ENCODE results near the gene EFL1. TPM values are rescaled to one million over a fixed set of nuclear protein-coding genes. Genes with fewer than 3 reads are reported as not detected.
"Not testable (repeated sequence)": the region's sequence is repeated elsewhere in the genome, so short reads cannot be mapped to it uniquely, and the experiment has no call there.

The EFL1 gene
- total and polyA plus RNA-seq, 8 donors, result 2.3 to 9.7 (median 7.3) TPM

- WGBS, 2 donors, result 28 to 30% methylated on average over 8 of the region's 8 CpGs
- Histone ChIP-seq H3K27me3 (no peaks in the 10 kb centered on the region), H3K4me1 (no peaks in the 10 kb centered on the region), H3K4me3 (no peak overlapping the region), H3K27ac (no peak overlapping the region), H3K9me3 (no peaks in the 10 kb centered on the region), H3K36me3 (no peaks in the 10 kb centered on the region)
- ATAC-seq, result peak; percentile 79 to 97 (median 96)
- TF ChIP-seq, protein P1, sequence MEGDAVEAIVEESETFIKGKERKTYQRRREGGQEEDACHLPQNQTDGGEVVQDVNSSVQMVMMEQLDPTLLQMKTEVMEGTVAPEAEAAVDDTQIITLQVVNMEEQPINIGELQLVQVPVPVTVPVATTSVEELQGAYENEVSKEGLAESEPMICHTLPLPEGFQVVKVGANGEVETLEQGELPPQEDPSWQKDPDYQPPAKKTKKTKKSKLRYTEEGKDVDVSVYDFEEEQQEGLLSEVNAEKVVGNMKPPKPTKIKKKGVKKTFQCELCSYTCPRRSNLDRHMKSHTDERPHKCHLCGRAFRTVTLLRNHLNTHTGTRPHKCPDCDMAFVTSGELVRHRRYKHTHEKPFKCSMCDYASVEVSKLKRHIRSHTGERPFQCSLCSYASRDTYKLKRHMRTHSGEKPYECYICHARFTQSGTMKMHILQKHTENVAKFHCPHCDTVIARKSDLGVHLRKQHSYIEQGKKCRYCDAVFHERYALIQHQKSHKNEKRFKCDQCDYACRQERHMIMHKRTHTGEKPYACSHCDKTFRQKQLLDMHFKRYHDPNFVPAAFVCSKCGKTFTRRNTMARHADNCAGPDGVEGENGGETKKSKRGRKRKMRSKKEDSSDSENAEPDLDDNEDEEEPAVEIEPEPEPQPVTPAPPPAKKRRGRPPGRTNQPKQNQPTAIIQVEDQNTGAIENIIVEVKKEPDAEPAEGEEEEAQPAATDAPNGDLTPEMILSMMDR (IDR thresholded peaks at IDR 0.05), result peak; percentile 63 to 74 (median 68)
- no peak for FAIRE-seq
- DNase-seq, result peak in 5 of 6 donors; percentile 30 to 69 (median 51)
- intact Hi-C loops (cut with DNase I), result no loop called here
Observed at GRCh38 chr15:82197733-82198594, 64.6 kb downstream of the EFL1 start.

GRCh38 chr15:82196353-82196752 is 66.2 kb downstream of the EFL1 start:
- Histone ChIP-seq H3K27me3 (no peaks in the 10 kb centered on the region), H3K4me1 (no peaks in the 10 kb centered on the region), H3K36me3 (no peaks in the 10 kb centered on the region), H3K27ac (no peak overlapping the region), H3K9me3 (no peaks in the 10 kb centered on the region), H3K4me3 (no peak overlapping the region)
- WGBS, 2 donors, result 63 to 69% methylated on average over 2 of the region's 2 CpGs
- intact Hi-C loops (cut with DNase I), result no loop called here
- TF ChIP-seq, protein P1 (IDR thresholded peaks at IDR 0.05), result no peak
- no peak for DNase-seq
- no peak for ATAC-seq
- no peak for FAIRE-seq

- H3K36me3 ChIP-seq; H3K27me3 ChIP-seq; H3K4me3 ChIP-seq; DNase-seq; intact Hi-C loops (cut with DNase I); H3K9me3 ChIP-seq; FAIRE-seq; ATAC-seq; H3K27ac ChIP-seq; H3K4me1 ChIP-seq: not testable (repeated sequence)
- WGBS, 2 donors, result 88 to 89% methylated on average over 7 of the region's 7 CpGs
Observed at GRCh38 chr15:82195818-82196217, 66.7 kb downstream of the EFL1 start.

DNA sequence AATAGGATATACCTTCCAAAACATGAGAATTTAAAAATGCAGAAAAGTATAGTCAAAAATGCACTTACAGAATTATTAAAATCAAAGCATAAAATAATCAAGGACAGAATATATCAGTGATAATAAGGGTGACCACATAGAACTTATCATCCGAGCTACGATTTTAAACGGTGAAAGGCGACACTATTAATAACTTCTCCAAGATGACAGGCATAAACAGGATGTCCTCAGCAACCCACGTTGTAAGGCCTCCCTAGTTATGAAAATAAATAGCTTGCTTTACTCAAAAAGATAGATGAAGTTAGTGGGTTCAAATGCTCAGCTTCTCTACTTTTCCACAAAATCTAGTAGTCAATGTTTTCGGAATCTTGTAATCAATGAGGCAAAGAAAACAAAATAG is 68.0 kb downstream of the EFL1 start:
- FAIRE-seq; H3K36me3 ChIP-seq; H3K27ac ChIP-seq; ATAC-seq; H3K27me3 ChIP-seq; intact Hi-C loops (cut with DNase I); DNase-seq; H3K9me3 ChIP-seq; H3K4me1 ChIP-seq; H3K4me3 ChIP-seq: not testable (repeated sequence)
- WGBS, 2 donors, result 76 to 80% methylated on average over 6 of the region's 6 CpGs

GRCh38 chr15:82193435-82193834 is 69.1 kb downstream of the EFL1 start:
- ATAC-seq, result peak in 1 of 4 donors; percentile 41
- intact Hi-C loops (cut with DNase I), result not testable (repeated sequence)

GRCh38 chr15:82192394-82192793 is 70.1 kb downstream of the EFL1 start:
- intact Hi-C loops (cut with DNase I); DNase-seq: not testable (repeated sequence)
- 91 to 93% methylated on average over 4 of the region's 4 CpGs for WGBS, 2 donors

More at GRCh38 chr15:82193435-82193834, 69.1 kb downstream of the EFL1 start:
- not testable (repeated sequence) for H3K27me3 ChIP-seq, H3K27ac ChIP-seq, H3K36me3 ChIP-seq, FAIRE-seq, DNase-seq, H3K9me3 ChIP-seq, H3K4me3 ChIP-seq, H3K4me1 ChIP-seq
- WGBS, 2 donors, result no CpG with 5 or more reads among the region's 1 CpG

More at GRCh38 chr15:82192394-82192793, 70.1 kb downstream of the EFL1 start:
- H3K27ac ChIP-seq, H3K4me1 ChIP-seq, H3K27me3 ChIP-seq, H3K4me3 ChIP-seq, H3K36me3 ChIP-seq, H3K9me3 ChIP-seq, ATAC-seq, FAIRE-seq: not testable (repeated sequence)
